Smooth muscle cell (in vitro differentiated cells): Measurements from ENCODE around the gene CIBAR2. TPM values are rescaled to one million over a fixed set of nuclear protein-coding genes. Genes with fewer than 3 reads are reported as not detected.

ENCODE experiments used
- DNase-seq: peaks from one replicate; lab custom pipeline; 2025; ENCODE audit not compliant: unreplicated experiment; lab: John Stamatoyannopoulos, UW
- H2AFZ ChIP-seq: fragments of 200-600 bp; sonication (generic); 2 replicates; pipeline ENCODE4 v1.6.0; 2016; ENCODE audit warnings: antibody characterized with exemption, low read depth, mild to moderate bottlenecking
- H3F3A ChIP-seq: fragments of 200-600 bp; sonication (generic); 2 replicates; pipeline ENCODE4 v1.6.0; 2017; ENCODE audit warnings: antibody characterized with exemption, low read depth
- H3K27ac ChIP-seq: fragments of 200-600 bp; sonication (generic); 2 replicates; pipeline ENCODE4 v1.5.1; 2016; ENCODE audit warnings: low read depth, mild to moderate bottlenecking
- H3K27me3 ChIP-seq: fragments of 200-600 bp; sonication (generic); 2 replicates; pipeline ENCODE4 v1.6.1; 2016; ENCODE audit warnings: low read depth, mild to moderate bottlenecking
- H3K36me3 ChIP-seq: fragments of 200-600 bp; sonication (generic); 2 replicates; pipeline ENCODE4 v1.5.1; 2016; ENCODE audit warnings: low read depth
- H3K4me1 ChIP-seq: fragments of 200-600 bp; sonication (generic); 2 replicates; pipeline ENCODE4 v1.5.1; 2016; ENCODE audit warnings: low read depth
- H3K4me2 ChIP-seq: fragments of 200-600 bp; sonication (generic); 2 replicates; pipeline ENCODE4 v1.6.0; 2016; ENCODE audit warnings: mild to moderate bottlenecking
- H3K4me3 ChIP-seq: fragments of 200-600 bp; sonication (generic); 2 replicates; pipeline ENCODE4 v1.5.1; 2016; ENCODE audit warnings: mild to moderate bottlenecking
- H3K79me2 ChIP-seq: fragments of 200-600 bp; sonication (generic); 2 replicates; pipeline ENCODE4 v1.6.0; 2016; ENCODE audit warnings: low read depth, mild to moderate bottlenecking
- H3K9ac ChIP-seq: fragments of 200-600 bp; sonication (generic); 2 replicates; pipeline ENCODE4 v1.6.0; 2016; ENCODE audit warnings: low read depth
- H3K9me3 ChIP-seq: fragments of 200-600 bp; sonication (generic); replicated peaks from 2 replicates; pipeline ENCODE4 v1.5.1; 2016; ENCODE audit warnings: low read depth
- H4K20me1 ChIP-seq: fragments of 200-600 bp; sonication (generic); 2 replicates; pipeline ENCODE4 v1.6.0; 2016; ENCODE audit warnings: low read depth
- WGBS: methylation state at CpG from one replicate; pipeline ENCODE4 v1.1.7; 2016; ENCODE audit warnings: low lambda C conversion rate; 5-methylcytosine and 5-hydroxymethylcytosine counted together
- polyA plus RNA-seq: library from polyadenylated mRNA; unstranded; fragments of >200 nt; fragmentation: Nextera tagmentation; extraction: Ambion mirVana; gene quantifications from 2 replicates; pipeline ENCODE4 v1.2.1, GENCODE V29; 2016
- total RNA-seq: library from RNA; depleted of rRNA; stranded (reverse); fragments of >200 nt; gene quantifications from 2 replicates; pipeline ENCODE4 v1.2.3, GENCODE V29; 2014
- TF ChIP-seq, protein P1 (sequence below): fragments of 200-600 bp; sonication (generic); IDR thresholded peaks from 2 replicates; pipeline ENCODE4 v1.5.1; 2017; ENCODE audit warnings: borderline replicate concordance, mild to moderate bottlenecking, antibody characterized with exemption; ENCODE audit not compliant: insufficient read depth, poor library complexity, severe bottlenecking

CIBAR2 gene
- total and polyA plus RNA-seq, 2 experiments from 2014 or later = not detected

DNA sequence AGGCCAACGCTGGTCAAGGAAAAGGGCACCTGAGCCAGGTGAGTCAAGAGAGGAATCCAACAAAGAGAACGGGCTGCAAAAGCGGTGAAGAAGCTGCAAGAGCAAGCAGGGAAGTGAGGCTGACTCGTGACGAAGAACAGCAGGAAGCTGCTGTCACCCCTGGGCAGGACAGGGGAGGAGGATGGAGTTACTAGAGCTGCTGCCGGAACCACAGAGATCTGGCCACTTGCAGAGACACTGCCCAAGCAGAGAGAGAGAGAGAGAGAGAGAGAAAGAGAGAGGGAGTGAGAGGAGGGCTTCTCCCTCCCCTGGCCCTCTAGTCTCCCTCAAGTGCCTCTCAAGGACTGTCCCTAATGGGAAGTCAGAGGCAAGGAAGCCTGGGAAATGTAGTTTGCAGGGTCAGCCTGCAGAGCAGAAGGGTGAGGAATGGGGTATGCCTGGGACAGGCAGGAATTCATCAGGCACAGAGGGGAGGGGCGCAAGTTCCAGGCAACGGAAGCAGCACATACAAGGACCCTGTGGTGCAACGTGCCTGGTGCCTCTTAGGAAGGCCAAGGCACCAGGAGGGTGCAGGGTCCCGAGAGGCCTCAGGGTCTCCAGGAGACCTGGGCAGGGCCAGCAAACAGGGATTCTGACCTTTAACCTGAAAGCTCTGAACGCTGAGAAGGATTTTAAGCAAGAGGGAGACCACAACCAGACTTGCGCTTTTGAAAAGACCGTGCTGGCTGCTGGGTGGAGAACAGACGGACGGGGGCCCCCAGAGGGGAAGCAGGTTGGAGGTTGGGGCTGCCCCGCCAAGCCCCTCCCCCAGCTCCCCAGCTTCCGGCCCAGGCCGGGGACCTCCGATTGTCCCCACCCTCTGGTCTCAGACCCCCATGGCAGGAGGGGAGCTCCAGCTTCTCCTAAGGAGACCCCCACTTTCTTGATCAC lies 45.8 kb upstream of the CIBAR2 start:
- Histone ChIP-seq H3K4me1 (peaks cover 7% of the 10 kb centered on the region), H4K20me1 (no peaks in the 10 kb centered on the region), H3K4me2 (peak overlapping the region; percentile 76), H3K9me3 (no peaks in the 10 kb centered on the region), H2AFZ (peak overlapping the region; percentile 76), H3K36me3 (no peaks in the 10 kb centered on the region), H3K27me3 (no peaks in the 10 kb centered on the region), H3K9ac (no peak overlapping the region), H3K79me2 (no peaks in the 10 kb centered on the region), H3K27ac (peak overlapping the region; percentile 4), H3F3A (peaks cover 4% of the 10 kb centered on the region), H3K4me3 (no peak overlapping the region)
- 53% methylated on average over 18 of the region's 19 CpGs for WGBS
- TF ChIP-seq, protein P1, sequence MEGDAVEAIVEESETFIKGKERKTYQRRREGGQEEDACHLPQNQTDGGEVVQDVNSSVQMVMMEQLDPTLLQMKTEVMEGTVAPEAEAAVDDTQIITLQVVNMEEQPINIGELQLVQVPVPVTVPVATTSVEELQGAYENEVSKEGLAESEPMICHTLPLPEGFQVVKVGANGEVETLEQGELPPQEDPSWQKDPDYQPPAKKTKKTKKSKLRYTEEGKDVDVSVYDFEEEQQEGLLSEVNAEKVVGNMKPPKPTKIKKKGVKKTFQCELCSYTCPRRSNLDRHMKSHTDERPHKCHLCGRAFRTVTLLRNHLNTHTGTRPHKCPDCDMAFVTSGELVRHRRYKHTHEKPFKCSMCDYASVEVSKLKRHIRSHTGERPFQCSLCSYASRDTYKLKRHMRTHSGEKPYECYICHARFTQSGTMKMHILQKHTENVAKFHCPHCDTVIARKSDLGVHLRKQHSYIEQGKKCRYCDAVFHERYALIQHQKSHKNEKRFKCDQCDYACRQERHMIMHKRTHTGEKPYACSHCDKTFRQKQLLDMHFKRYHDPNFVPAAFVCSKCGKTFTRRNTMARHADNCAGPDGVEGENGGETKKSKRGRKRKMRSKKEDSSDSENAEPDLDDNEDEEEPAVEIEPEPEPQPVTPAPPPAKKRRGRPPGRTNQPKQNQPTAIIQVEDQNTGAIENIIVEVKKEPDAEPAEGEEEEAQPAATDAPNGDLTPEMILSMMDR = no peak
- no peak for DNase-seq

DNA sequence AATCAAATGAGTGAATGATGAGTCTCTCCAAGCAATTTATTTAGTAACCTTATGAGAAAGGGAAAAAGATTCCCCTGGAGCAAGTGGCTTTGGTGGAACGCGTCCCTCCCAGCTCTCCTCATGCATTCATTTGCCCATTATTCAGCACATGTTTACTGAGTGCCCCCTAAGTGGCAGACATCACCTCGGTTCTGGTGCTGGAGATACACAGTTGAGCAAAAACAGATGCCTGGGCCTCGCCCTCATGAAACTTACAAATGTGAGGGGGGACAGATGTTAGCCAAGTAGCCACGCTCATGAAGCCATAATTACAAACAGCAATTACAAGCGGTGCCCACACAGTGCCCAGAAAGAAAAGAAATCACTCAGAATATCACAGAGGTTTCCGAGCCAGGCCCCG lies 45.1 kb upstream of the CIBAR2 start:
- no peaks in the 10 kb centered on the region for H4K20me1 ChIP-seq
- H3F3A ChIP-seq = no peaks in the 10 kb centered on the region
- no peaks in the 10 kb centered on the region for H3K9me3 ChIP-seq
- H3K79me2 ChIP-seq = no peaks in the 10 kb centered on the region
- peak overlapping the region; percentile 76 for H3K4me2 ChIP-seq
- no peak overlapping the region for H3K9ac ChIP-seq
- no peak for DNase-seq
- WGBS = 86% methylated on average over 8 of the region's 8 CpGs
- peak overlapping the region; percentile 4 for H3K27ac ChIP-seq
- TF ChIP-seq, protein P1 = no peak
- peak overlapping the region; percentile 76 for H2AFZ ChIP-seq
- peaks cover 7% of the 10 kb centered on the region for H3K4me1 ChIP-seq
- no peak overlapping the region for H3K4me3 ChIP-seq
- H3K36me3 ChIP-seq = no peaks in the 10 kb centered on the region
- no peaks in the 10 kb centered on the region for H3K27me3 ChIP-seq

DNA sequence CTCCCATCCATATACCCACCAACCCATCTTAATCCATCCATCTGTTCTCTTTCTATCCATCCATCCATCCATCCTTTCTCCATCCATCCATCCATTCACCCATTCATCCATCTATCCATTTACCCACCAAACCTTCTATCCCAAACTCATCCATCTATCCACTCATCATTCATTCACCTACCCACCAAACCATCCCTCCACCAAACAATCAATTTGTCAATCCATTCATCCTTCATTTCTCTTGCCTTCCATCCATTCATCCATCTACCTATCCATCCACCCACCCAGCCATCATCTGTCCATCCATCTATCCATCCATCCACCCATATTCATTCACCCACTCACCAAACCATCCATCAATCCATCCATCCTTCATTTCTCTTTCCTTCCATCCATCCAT lies 44.6 kb upstream of the CIBAR2 start:
- Histone ChIP-seq H3K9ac (no peak overlapping the region), H4K20me1 (no peaks in the 10 kb centered on the region), H3F3A (peaks cover 3% of the 10 kb centered on the region), H3K4me3 (no peak overlapping the region), H3K79me2 (no peaks in the 10 kb centered on the region), H2AFZ (no peak overlapping the region), H3K4me1 (peaks cover 9% of the 10 kb centered on the region), H3K27ac (no peak overlapping the region), H3K27me3 (no peaks in the 10 kb centered on the region), H3K9me3 (no peaks in the 10 kb centered on the region), H3K4me2 (no peak overlapping the region), H3K36me3 (no peaks in the 10 kb centered on the region)
- DNase-seq = no peak
- TF ChIP-seq, protein P1 = no peak
